HepG2 (cell line): ENCODE results near the gene MLST8. TPM values are rescaled to one million over a fixed set of nuclear protein-coding genes. Genes with fewer than 3 reads are reported as not detected.

Experiments used
- ARID4A ChIP-seq: sonication (generic); formaldehyde crosslinking; IDR thresholded peaks from 2 replicates; pipeline ENCODE4 v1.5.0; 2020; ENCODE audit warnings: mild to moderate bottlenecking, missing genetic modification reagents, borderline replicate concordance
- ARNTL ChIP-seq: sonication (generic); formaldehyde crosslinking; IDR thresholded peaks from 2 replicates; pipeline ENCODE4 v1.4.0; 2020; ENCODE audit warnings: mild to moderate bottlenecking, missing genetic modification reagents
- ATF3 ChIP-seq: sonication (generic); formaldehyde crosslinking; IDR thresholded peaks from 2 replicates; pipeline ENCODE4 v1.4.0; 2020; ENCODE audit warnings: missing genetic modification reagents
- CCAR2 ChIP-seq: fragments of 200-400 bp; formaldehyde crosslinking; optimal IDR thresholded peaks from 2 replicates; pipeline ENCODE3; 2018; ENCODE audit warnings: low read depth, mild to moderate bottlenecking, low read length, moderate library complexity
- GLMP ChIP-seq: sonication (generic); formaldehyde crosslinking; IDR thresholded peaks from 2 replicates; pipeline ENCODE4 v1.9.0; 2021; ENCODE audit warnings: missing genetic modification reagents, mild to moderate bottlenecking, borderline replicate concordance
- HES4 ChIP-seq: sonication (generic); formaldehyde crosslinking; IDR thresholded peaks from 2 replicates; pipeline ENCODE4 v1.9.0; 2021; ENCODE audit warnings: mild to moderate bottlenecking, missing genetic modification reagents, borderline replicate concordance
- KDM5A ChIP-seq: fragments of 200-600 bp; sonication (generic); IDR thresholded peaks from 2 replicates; pipeline ENCODE4 v1.7.0; 2018; ENCODE audit warnings: antibody characterized with exemption, mild to moderate bottlenecking, low read length, borderline replicate concordance
- NR2F6 ChIP-seq, 2 experiments: IDR thresholded peaks; 2 replicates each; pipeline ENCODE4 v1.6.1; 2016; ENCODE audit warnings: antibody characterized with exemption in 1 of 2, mild to moderate bottlenecking in 1 of 2
- RXRA ChIP-seq: sonication (generic); formaldehyde crosslinking; IDR thresholded peaks from 2 replicates; pipeline ENCODE4 v1.5.1; 2020; ENCODE audit warnings: missing genetic modification reagents
- TFDP2 ChIP-seq: sonication (generic); formaldehyde crosslinking; IDR thresholded peaks from 2 replicates; pipeline ENCODE4 v1.4.0; 2020; ENCODE audit warnings: missing genetic modification reagents
- THAP11 ChIP-seq: IDR thresholded peaks from 2 replicates; pipeline ENCODE4 v1.6.1; 2016; ENCODE audit warnings: missing biosample characterization, missing genetic modification reagents
- XRCC5 ChIP-seq: fragments of 200-400 bp; formaldehyde crosslinking; optimal IDR thresholded peaks from 2 replicates; pipeline ENCODE3; 2017; ENCODE audit warnings: mild to moderate bottlenecking, low read length
- YEATS4 ChIP-seq: sonication (generic); formaldehyde crosslinking; IDR thresholded peaks from 2 replicates; pipeline ENCODE4 v1.4.0; 2020; ENCODE audit warnings: missing genetic modification reagents, borderline replicate concordance
- ZBTB20 ChIP-seq: sonication (generic); formaldehyde crosslinking; IDR thresholded peaks from 2 replicates; pipeline ENCODE4 v1.8.1; 2023; ENCODE audit warnings: missing genetic modification reagents, low read depth, mild to moderate bottlenecking, borderline replicate concordance
- ZFP37 ChIP-seq: sonication (generic); formaldehyde crosslinking; IDR thresholded peaks from 2 replicates; pipeline ENCODE4 v1.4.0; 2020; ENCODE audit warnings: missing genetic modification reagents, borderline replicate concordance
- ZNF230 ChIP-seq: sonication (generic); formaldehyde crosslinking; IDR thresholded peaks from 2 replicates; pipeline ENCODE4 v1.4.0; 2020; ENCODE audit warnings: mild to moderate bottlenecking, missing genetic modification reagents
- ZNF235 ChIP-seq: sonication (generic); formaldehyde crosslinking; IDR thresholded peaks from 2 replicates; pipeline ENCODE4 v1.8.1; 2023; ENCODE audit warnings: mild to moderate bottlenecking, missing genetic modification reagents, borderline replicate concordance
- ZNF256 ChIP-seq: sonication (generic); formaldehyde crosslinking; conservative IDR thresholded peaks from 2 replicates; pipeline ENCODE4 v1.4.0; 2020; ENCODE audit warnings: missing genetic modification reagents
- ZNF354B ChIP-seq: sonication (generic); formaldehyde crosslinking; IDR thresholded peaks from 2 replicates; pipeline ENCODE4 v1.8.0; 2022; ENCODE audit warnings: mild to moderate bottlenecking, missing genetic modification reagents
- ZNF547 ChIP-seq: sonication (generic); formaldehyde crosslinking; IDR thresholded peaks from 2 replicates; pipeline ENCODE4 v1.5.1; 2020; ENCODE audit warnings: mild to moderate bottlenecking, missing genetic modification reagents
- ZNF713 ChIP-seq: sonication (generic); formaldehyde crosslinking; IDR thresholded peaks from 2 replicates; pipeline ENCODE4 v1.4.0; 2020; ENCODE audit warnings: mild to moderate bottlenecking, missing genetic modification reagents
- ZNF776 ChIP-seq: sonication (generic); formaldehyde crosslinking; IDR thresholded peaks from 2 replicates; pipeline ENCODE4 v1.4.0; 2020; ENCODE audit warnings: mild to moderate bottlenecking, missing genetic modification reagents
- ZNF790 ChIP-seq: sonication (generic); formaldehyde crosslinking; IDR thresholded peaks from 2 replicates; pipeline ENCODE4 v1.8.0; 2022; ENCODE audit warnings: missing genetic modification reagents, mild to moderate bottlenecking, borderline replicate concordance
- polyA plus RNA-seq, 8 experiments: library from polyadenylated mRNA; depleted of rRNA in 3 of 8; stranded (reverse) in 7 of 8; unstranded in 1 of 8; fragments of >200 nt; fragmentation: Illumina TruSeq in 4 of 8; extraction: Trizol in 4 of 8; gene quantifications; 2 replicates each; pipeline versions ENCODE4 v1.2.1 to v1.2.3, GENCODE V29; 2011 to 2016; ENCODE audit warnings: low read depth in 4 of 8, missing spikeins in 1 of 8, mixed read lengths in 1 of 8; ENCODE audit not compliant: insufficient read depth in 1 of 8
- total RNA-seq, 5 experiments: library from RNA; depleted of rRNA; stranded (reverse); fragments of >200 nt; fragmentation: Illumina TruSeq; extraction: Trizol; gene quantifications; 2 replicates each; pipeline ENCODE4 v1.2.3, GENCODE V29; 2016; ENCODE audit warnings: low read depth in 1 of 5

The MLST8 gene
- total and polyA plus RNA-seq, 2 of the 13 experiments (the other 11 are each of a cell fraction or from before 2014, with no cell fraction given) = 30.8 to 72.7 TPM

GRCh38 chr16:2205104-2205966 is at the start of gene MLST8 (continued):
- peak; percentile 77 for TF ChIP-seq ARID4A (CRISPR knock-in tag)
- no peak for TF ChIP-seq ZNF713 (CRISPR knock-in tag)
- peak; percentile 68 for TF ChIP-seq RXRA (CRISPR knock-in tag)
- no peak for TF ChIP-seq ZBTB20
- peak; percentile 94; the same call in 1 of the 2 replicates for TF ChIP-seq KDM5A
- peak; percentile 83 for TF ChIP-seq ZNF790 (CRISPR knock-in tag)
- TF ChIP-seq ZNF230 (CRISPR knock-in tag) = peak; percentile 18; the same call in 1 of the 2 replicates
- TF ChIP-seq YEATS4 (CRISPR knock-in tag) = peak; percentile 72; the same call in 1 of the 2 replicates
- no peak for TF ChIP-seq ARNTL (CRISPR knock-in tag)
- TF ChIP-seq GLMP = no peak
- peak; percentile 93; the same call in 1 of the 2 replicates for TF ChIP-seq ZNF235 (CRISPR knock-in tag)
- peak; percentile 94 for TF ChIP-seq HES4 (CRISPR knock-in tag)
- no peak; the same call in 1 of the 2 replicates for TF ChIP-seq NR2F6 (IDR thresholded peaks at IDR 0.05)
- no peak; the same call in 1 of the 2 replicates for TF ChIP-seq NR2F6 (CRISPR knock-in tag; IDR thresholded peaks at IDR 0.05)
- TF ChIP-seq XRCC5 = peak; percentile 86
- no peak for TF ChIP-seq CCAR2
- peak; percentile 32; the same call in 1 of the 2 replicates for TF ChIP-seq ZNF547 (CRISPR knock-in tag)
- TF ChIP-seq ZNF354B (CRISPR knock-in tag) = 0 out of 2 replicates have a peak, but pooled peaks have one; percentile 38
- TF ChIP-seq ATF3 (CRISPR knock-in tag) = peak; percentile 53; the same call in 1 of the 2 replicates
- TF ChIP-seq ZNF776 = peak; percentile 90
- no peak for TF ChIP-seq ZNF256
- peak; percentile 89 for TF ChIP-seq THAP11
- TF ChIP-seq TFDP2 (CRISPR knock-in tag) = peak; percentile 9; the same call in 1 of the 2 replicates
- TF ChIP-seq ZFP37 = no peak
